Measurements from ENCODE around the gene SUOX. TPM values are rescaled to one million over a fixed set of nuclear protein-coding genes. Genes with fewer than 3 reads are reported as not detected.
"Not testable (repeated sequence)": the region's sequence is repeated elsewhere in the genome, so short reads cannot be mapped to it uniquely, and the experiment has no call there.

SUOX gene
- total and polyA plus RNA-seq, 11 donors, result 25.0 to 59.5 (median 30.0) TPM

DNA sequence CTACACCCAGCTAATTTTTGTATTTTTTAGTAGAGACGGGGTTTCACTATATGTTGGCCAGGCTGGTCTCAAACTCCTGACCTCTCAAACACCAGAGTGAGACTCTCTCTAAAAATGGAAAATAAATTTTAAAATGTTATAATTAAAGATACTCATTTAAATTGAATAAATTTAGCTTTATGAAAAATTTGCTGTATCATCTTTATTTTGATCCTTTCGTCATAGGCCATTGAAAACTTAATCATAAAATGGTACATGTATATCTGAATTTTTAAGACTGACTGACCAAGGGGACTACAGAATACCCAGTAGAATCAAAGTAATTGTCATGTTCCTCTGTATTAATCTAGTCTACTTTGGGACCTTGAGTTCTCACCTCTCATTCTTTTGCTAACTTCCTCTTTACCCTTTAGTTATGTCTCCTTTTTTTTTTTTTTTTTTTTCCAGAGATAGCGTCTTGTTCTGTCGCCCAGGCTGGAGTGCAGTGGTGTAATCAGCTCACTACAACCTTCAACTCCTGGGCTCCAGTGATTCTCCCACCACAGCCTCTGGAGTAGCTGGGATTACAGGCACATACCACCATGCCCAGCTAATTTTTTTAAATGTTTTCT, 13.7 kb upstream of the SUOX start:
- intact Hi-C loops (cut with DNase I), result no loop called here
- ATAC-seq, result peak in 2 of 4 donors; percentile 41
- TF ChIP-seq, protein P1, sequence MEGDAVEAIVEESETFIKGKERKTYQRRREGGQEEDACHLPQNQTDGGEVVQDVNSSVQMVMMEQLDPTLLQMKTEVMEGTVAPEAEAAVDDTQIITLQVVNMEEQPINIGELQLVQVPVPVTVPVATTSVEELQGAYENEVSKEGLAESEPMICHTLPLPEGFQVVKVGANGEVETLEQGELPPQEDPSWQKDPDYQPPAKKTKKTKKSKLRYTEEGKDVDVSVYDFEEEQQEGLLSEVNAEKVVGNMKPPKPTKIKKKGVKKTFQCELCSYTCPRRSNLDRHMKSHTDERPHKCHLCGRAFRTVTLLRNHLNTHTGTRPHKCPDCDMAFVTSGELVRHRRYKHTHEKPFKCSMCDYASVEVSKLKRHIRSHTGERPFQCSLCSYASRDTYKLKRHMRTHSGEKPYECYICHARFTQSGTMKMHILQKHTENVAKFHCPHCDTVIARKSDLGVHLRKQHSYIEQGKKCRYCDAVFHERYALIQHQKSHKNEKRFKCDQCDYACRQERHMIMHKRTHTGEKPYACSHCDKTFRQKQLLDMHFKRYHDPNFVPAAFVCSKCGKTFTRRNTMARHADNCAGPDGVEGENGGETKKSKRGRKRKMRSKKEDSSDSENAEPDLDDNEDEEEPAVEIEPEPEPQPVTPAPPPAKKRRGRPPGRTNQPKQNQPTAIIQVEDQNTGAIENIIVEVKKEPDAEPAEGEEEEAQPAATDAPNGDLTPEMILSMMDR (IDR thresholded peaks at IDR 0.05), result no peak
- no peak for TF ChIP-seq POLR2A (IDR thresholded peaks at IDR 0.05)
- no peak for DNase-seq
- 61 to 74% (median 68%) methylated on average over 4 of the region's 4 CpGs for WGBS, 4 donors
- H3K4me3 ChIP-seq, result no peak overlapping the region
- no peaks in the 10 kb centered on the region for H3K27me3 ChIP-seq
- no peaks in the 10 kb centered on the region for H3K9me3 ChIP-seq
- H3K27ac ChIP-seq, result no peak overlapping the region
- peaks cover 4 to 90% (median 73%) of the 10 kb centered on the region in 9 donors for H3K36me3 ChIP-seq
- H3K4me1 ChIP-seq, result peaks cover 0 to 18% (median 0%) of the 10 kb centered on the region in 12 donors

DNA sequence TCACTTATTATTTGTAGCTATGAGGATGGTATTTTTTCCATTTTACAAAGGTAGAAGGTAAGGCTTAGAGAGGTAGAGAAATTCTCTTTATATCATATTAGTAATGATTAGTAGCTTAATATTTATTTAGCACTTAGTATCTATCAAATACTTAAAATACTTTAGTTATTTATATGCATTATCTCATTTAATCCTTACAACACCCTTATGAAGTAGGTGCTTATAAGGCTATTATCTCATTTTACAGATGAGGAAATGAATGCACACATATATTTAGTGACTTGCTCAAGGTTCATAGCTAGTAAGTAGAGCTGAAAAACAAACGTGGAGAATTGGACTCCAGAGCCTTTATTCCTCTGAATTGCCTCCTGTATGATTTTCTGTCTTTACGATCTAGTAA, 12.2 kb upstream of the SUOX start:
- Histone ChIP-seq H3K9me3 (no peaks in the 10 kb centered on the region), H3K27ac (no peak overlapping the region), H3K4me1 (peaks cover 0 to 17% (median 0%) of the 10 kb centered on the region in 12 donors), H3K27me3 (no peaks in the 10 kb centered on the region), H3K36me3 (peaks cover 4 to 93% (median 85%) of the 10 kb centered on the region in 9 donors), H3K4me3 (no peak overlapping the region)
- ATAC-seq (no peak), DNase-seq (no peak)
- WGBS, 4 donors, result 57 to 64% (median 60%) methylated on average over 2 of the region's 2 CpGs
- intact Hi-C loops (cut with DNase I), result no loop called here
- TF ChIP-seq, protein P1 (IDR thresholded peaks at IDR 0.05), result no peak
- TF ChIP-seq POLR2A (IDR thresholded peaks at IDR 0.05), result no peak

DNA sequence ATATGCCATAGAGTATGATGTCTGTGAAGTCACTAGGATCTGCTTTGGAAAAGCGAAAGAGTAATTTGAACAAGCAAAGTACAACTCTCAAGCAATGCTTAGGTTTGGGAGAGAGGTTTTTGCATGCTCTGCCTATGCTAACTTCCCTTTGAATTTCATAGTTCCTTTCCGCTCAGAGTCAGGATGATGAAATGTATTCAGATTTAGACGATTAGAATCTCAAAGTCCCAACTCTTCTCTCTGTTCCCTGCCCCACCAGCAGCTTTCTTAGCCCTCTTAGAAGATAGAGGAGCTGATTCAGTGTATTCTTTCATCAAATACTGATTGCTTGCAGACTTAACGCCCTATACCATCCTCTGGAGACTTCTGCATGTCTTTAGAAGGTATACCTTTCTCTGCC, 11.7 kb upstream of the SUOX start:
- TF ChIP-seq POLR2A (IDR thresholded peaks at IDR 0.05), result no peak
- TF ChIP-seq, protein P1 (IDR thresholded peaks at IDR 0.05), result no peak
- Histone ChIP-seq H3K27me3 (no peaks in the 10 kb centered on the region), H3K4me1 (peaks cover 0 to 17% (median 0%) of the 10 kb centered on the region in 12 donors), H3K36me3 (peaks cover 4 to 95% (median 85%) of the 10 kb centered on the region in 9 donors), H3K4me3 (no peak overlapping the region), H3K27ac (no peak overlapping the region), H3K9me3 (no peaks in the 10 kb centered on the region)
- intact Hi-C loops (cut with DNase I), result no loop called here
- 87 to 91% (median 90%) methylated on average over 4 of the region's 4 CpGs for WGBS, 4 donors
- no peak for DNase-seq
- ATAC-seq, result no peak

DNA sequence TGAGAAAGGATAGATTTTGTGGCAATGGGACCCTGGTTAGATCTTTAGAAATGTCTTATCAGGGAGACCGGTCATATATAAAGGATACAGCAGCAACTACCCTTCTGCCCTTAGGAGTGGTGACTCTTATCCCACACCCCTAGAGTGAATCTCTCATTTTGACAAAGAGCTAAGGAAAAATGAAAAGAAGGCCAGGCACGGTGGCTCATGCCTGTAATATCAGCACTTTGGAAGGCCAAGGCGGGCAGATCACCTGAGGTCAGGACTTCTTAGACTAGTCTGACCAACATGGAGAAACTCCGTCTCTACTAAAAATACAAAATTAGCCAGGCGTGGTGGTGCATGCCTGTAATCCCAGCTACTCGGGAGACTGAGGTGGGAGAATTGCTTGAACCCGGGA, 11.1 kb upstream of the SUOX start:
- WGBS, 4 donors, result 93 to 96% (median 94%) methylated on average over 7 of the region's 7 CpGs
- intact Hi-C loops (cut with DNase I); ATAC-seq; H3K27me3 ChIP-seq; H3K9me3 ChIP-seq; H3K4me3 ChIP-seq; H3K27ac ChIP-seq; DNase-seq: not testable (repeated sequence)
- Histone ChIP-seq H3K36me3 (peaks cover 4 to 95% (median 87%) of the 10 kb centered on the region in 9 donors), H3K4me1 (peaks cover 0 to 17% (median 0%) of the 10 kb centered on the region in 12 donors)

All from heart left ventricle (tissue), 16 donors.